ENCODE data around the gene ZNF423.

ZNF423 gene

DNA sequence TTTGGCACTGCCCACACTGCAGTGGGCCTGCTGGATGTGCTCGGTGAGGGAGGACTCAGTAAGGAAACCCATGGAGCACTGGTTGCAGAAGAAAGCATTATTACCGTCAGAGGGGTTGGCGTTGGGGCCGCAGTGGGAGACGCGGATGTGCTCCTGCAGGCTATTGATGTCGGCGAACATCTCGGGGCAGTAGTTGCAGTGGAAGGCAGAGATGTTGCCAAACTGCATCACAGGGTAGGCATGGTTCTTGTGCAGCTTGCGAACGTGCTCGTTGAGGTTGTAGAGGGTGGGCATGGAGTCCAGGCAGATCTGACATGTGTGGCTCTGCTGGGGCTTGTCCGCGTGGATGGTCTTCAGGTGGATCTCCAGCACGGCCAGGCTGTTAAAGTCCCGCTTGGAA lies 218.4 kb downstream of the ZNF423 start:
- no peak for DNase-seq

DNA sequence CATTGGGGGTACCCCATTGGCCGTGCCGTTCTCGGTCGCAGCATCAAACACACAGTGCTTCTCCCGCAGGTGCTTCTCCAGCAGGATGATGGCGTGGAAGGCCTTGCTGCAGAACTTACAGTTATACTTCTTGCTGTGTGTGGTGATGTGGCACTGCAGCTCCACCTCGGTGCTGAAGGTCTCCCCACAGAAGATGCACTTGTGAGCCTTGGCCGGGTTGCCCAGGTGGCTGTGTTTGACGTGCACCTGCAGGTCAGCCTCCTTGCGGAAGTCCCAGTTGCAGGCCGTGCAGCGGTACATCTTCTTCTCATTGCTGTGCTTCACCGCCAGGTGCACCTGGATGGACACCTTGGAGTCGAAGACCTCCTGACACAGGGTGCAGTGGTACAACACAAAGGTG lies 219.3 kb downstream of the ZNF423 start:
- DNase-seq = no peak

DNA sequence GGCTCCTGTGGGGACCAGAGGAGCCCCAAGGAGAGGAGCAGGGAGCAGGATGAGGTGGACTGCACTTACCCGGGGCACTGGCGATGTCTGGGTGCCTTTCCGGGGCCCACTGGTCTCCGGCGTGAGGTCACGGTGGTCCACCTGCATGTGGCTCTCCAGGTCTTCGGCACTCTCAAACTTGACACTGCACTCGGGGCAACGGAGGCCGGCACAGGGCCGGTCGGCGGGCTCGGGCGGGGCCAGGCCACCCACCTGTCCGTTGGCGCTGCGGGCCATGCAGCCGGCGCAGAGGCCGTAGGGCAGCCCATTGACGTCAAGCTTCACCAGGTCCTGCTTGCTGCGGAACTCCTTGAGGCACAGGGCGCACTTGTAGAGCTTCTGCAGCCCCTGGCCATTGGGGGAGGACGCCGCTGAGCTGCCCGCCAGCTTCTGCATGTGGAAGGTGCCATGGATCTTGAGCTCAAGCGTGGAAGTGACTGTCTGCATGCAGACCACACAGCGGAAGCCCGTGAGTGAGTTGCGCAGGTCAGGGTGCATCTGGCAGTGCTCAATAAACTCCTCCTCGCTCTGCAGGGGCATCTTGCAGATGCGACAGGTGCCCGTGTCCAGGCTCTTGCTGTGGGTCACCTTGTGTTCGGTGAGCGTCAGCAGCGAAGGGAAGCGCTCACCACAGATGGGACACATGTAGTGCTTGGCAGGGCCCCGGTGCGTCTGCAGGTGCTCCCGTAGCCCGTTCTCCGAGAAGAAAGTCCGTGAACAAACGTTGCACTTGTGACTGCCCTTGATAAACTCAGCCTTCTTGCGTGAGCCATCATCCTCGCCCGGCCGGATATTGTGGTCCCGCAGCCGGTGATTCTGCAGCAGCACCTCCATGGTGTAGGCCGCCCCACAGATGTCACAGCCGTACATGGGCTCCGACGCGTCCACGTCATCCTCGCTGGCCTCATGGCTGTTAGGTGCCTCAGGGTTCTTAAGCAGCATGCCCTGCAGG lies 220.0 kb downstream of the ZNF423 start:
- DNase-seq = no peak

DNA sequence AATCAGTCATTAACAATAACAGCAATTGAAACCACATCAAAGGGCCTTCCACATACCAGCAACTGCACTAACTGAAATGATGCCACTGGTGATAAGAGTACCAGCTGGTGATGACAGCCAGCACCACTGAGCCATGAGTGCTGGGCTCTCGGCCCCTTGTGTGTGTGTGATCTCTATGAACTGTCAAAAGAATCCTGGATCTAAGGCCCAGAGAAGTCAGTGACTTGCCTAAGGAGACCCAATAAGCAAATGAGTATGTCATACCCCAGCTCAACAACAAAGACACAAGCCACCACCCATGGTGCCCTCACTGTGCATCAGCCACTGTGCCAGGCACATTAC lies 220.9 kb downstream of the ZNF423 start:
- no peak for DNase-seq

DNA sequence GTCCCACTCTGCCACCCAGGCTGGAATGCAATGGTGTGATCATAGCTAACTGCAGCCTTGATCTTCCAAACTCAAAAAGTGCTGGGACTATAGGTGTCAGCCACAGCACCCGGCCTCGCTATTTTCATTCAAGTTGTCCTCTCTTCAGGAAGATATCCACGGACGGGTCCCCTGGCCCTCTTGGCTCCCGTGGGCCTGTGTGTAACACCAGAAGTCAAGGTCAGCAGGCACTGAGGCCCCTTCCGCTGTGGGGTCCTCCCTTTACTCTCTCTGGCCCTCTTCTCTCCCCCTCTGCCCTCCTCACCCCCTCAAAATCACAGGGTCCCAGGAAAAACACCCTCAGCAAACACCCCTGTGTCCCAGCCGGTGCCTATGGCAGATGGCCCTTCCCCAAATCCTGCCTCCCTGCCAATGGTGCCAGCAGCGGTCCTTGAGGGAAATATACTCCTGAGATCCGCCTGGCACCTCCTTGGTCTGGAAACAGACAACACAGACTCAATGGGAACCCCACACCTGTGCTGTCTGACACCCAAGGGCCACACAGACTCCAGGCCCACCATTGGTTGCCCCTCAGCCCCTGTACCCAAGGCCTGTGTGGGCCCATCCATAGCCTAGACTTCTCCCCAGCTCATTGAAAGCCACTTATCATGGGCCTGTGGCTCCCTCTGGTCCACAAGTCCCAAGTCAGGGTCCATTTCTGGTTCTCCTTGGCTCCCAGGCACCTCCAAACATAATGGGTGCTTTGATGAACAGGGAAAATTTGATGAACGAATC lies 221.5 kb downstream of the ZNF423 start:
- DNase-seq = no peak

DNA sequence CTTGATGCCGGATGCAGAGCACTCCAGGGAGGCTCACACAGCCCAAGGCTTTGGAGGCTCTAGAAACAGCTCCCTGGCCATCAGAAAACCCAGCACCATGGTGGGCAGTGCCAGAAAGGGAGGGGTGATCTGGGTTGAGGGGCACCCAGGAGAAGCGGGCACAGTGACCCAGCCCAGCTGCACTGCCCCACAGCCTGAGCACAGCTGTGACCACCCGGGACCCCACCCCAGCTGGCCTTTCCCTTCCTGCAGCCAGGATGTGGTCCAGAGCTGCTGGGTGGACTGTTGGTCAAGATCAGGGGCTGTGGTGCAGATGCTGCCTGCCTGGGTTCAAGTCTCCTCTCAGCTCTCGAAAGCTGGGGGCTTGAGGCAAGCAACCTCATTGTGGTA lies 223.1 kb downstream of the ZNF423 start:
- no peak for DNase-seq

DNA sequence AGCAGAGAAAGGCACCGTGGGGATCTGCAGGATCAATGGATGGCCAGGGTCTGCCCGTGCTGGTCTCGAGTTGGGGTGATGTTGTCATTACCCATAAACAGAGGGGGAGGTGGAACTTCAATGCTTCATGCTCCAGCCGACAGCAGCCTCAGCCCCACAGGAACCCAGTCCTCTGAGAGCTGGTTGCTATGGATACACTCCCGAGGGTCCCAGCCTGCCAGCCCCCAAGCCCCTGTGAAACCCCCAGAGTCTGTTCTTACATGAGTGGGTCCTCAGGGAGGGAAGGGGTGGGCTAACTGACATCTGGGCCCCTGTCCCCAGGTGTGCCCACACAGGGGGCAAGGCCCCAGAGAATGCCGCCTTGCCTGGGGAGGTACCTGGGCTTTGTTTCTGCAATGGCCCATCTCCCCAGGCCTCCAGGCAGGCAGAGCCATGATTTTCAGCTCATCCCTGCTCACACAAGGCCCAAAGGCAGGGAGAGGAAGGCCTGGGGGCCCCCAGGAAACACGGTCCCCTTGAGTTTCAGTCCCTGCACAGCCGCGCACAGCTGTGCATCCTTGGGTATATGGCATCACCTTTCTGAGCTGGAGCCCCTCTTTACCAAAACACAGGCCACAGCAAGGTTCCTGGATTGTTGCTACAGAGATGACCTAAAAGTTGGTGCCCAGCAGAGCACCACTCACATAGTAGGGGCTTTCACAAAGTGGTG lies 223.7 kb downstream of the ZNF423 start:
- no peak for DNase-seq

DNA sequence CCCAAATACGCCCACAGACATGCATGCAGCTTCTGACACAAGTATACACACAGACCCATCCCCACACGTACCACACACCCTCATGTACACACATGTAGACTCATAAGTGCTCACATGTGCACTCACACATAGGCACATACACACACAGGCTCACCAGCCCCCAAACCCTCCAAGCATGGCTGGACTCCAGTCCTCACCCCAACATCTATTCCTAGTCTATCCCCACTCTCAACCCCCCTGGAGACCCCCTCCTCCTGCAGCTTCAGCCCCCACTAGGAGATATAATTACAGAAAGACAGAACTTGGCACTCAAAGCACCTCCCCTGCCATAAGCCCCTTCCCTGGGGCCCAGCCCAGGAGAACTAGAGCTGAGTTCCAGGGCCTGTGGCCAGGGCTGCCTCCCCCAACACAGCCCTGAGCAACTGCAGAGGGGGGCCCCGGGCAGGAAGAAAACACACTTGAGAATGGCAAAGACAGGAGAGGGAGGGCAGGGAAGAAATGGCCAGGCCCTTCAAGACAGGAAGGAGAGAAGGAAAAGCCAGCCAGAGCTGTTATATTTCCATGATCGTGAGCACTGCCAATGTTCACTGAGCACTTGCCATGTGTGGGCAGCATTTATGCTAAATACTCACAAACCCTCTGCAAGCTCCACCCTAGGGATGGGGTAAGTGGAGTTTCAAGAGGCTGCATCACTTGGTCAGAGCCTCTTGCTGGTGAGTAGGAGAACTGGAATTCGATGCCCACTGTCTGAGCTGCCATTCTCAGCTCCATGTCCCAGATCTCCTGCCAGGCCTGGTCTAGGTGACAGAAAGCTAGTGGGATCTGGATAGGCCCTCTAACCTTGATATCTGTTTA lies 224.5 kb downstream of the ZNF423 start:
- DNase-seq = no peak

DNA sequence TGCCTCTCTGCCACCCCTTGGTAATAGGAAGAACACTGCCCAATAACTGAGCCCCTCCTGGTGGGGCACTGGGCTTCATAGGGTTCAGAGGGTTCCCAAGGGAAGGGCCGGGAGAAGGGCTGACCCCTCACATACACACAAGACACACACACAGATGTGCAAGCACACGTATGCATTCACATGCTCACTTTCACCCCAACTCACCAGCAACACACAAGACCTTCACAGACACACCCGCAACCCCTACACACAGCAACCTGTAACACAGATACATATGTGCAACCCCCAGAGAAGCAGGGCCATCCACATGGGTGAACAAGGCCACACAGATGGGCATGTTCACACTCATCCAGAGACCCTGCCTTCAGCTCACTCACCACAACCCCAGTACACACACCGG lies 225.1 kb downstream of the ZNF423 start:
- DNase-seq = no peak

DNA sequence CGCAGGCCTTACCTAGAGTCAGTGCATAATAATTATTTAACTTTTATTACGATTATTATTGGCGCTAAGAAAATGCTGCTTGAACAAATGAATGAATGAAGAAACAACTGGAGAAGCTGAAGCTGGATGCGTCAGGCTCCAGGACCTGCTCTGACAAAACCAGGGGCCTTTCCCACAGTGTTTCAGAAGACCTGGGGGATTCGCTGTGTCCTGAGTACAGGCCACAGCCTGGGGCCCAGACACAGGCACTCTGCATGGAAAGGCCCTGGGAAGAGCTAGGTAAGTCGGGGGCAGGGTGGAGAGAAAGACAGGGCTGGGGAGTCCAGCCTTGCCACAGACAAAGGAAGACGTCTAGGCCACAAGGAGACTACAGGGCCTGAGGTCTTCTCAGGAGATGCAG lies 226.1 kb downstream of the ZNF423 start:
- DNase-seq = no peak

DNA sequence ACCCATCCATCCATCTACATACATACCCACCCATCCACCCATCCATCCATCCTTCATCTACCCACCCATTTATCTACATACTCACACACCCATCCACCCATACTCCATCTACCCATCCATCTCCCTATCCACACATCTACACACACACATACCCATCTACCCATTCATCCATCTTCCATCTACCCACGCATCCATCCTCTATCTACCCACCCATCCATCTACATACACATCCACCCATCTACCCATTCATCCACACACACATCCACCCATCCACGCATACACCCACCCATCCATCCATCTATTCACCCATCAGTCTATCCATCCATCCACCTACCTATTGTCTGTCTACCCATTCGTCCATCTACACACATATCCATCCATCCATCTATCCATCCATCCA lies 227.8 kb downstream of the ZNF423 start:
- DNase-seq = no peak

DNA sequence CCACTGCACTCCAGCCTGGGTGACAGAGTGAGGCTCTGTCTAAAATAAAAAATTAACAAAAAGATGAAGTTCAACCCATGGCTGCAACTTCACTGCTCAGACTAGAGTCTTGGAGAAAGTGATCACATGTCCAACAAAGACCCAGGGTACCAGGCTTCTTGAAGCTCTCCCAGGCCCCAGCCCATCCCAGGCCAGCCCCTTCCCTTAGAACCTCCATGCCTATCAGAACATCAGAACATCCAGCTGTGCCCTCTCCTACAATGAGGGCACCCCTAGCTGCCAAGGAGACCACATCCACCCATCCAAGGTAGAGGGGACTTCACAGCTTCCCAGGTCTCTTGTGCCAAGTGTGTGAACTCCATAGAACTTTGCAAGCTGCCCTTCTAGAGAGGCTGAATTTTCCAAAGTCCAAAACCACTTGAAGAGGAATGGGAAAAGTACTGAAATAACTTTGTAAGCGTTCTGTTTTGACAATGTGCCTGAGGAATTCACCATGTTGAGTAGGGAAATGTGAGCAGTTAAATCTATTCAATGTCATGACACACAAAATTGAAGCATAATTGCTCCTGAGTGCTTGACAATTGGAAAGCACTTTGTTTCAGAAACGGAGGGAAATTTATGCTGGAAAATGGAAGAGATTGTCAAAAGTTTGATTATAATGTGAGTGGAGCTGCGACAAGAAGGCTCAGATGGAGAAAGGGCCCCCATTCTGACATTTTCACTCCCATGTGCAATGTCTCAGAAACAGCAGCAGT lies 230.4 kb downstream of the ZNF423 start:
- no peak for DNase-seq

DNA sequence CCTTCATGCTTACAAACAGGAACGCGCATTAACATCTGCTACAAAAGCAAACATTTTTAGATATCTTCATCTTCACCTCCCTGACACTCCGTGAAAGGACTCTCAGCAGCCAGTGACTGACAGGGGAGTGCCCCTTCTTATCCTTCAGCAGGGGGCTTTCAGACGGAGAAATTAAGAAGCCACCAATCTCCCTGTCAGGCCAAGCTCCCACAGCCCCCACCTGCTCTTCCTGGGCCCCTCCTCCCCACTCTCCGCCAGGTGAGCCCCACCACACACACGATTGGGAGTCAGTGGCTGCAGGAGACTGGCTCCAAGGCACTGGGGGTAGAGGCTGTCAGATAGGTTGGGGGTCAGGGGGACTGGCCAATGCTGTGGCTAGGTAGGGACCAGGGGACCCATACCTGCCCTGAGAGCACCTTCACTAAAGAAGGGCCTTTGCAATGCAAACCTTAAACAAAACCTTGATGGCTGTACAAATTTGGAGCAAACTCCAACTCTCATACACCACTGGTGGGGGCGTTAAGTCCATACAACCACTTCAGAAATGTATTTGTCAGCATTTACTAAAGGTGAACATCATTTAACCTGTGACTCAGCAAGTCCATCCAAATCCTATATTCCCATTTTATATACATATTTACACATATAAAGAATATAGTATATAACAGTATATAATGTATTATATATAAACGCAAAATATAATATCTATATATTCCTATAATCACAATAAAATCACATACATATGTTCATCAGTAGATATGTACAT lies 232.2 kb downstream of the ZNF423 start:
- DNase-seq = no peak

DNA sequence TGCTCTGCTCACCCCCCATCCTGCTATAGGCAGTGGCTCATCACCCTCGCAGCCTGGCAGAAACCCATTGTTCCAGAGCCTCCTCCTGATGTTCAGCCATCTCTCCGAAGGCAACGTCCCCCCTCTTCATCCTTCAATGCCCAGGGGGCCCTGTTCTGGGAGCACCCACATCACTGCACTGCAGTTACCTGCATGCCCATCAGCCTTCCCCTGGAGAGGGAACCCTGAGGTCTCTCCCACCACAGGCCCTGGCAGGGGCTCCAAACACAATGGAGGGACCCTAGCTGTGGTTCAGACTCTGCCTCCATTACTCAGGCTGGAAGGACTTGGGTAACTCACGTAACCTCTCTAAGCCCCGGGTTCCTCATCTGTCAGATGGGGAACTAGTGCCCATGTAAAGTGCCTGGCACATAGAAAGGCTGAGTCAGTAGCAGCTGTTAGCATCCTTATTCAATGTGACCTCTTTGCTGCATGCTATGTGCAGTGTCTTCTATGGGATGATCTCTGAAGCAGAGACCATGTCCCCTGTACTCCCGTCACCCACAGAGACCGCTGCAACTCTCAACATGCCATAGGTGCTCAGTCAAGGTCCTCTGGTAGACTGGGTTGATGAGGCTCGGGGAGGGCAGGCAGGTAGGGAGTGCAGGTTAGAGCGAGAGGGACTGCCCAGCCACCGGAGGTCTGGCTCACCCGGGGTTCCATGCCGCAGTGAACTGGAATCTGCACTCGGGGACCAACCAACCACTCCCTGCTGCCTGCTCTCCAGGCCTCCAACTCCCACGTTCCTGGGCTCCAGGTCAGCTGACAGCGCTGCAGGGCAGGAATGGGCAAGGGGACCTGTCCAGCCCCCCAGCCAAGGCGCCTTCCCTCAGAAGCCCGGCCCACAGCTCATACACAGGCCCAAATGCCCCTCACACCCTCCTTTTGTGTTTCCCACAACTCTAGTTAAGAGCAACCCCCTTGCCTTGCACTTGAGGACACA lies 233.2 kb downstream of the ZNF423 start:
- DNase-seq = no peak

DNA sequence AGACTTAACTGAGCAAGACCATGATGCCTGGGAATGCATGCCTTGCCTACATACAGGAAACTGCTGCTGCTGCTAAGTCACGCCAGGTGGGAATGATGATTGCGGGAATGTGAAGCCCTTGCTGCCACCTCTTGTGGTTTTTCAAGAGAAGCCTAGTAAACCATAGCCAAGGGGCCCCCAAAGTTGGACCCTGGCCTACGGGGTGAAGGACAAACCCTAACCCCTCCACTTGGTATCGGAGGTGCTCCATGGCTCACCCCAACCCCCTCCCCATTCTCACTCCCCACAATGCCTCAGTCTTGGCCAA lies 233.9 kb downstream of the ZNF423 start:
- no peak for DNase-seq

DNA sequence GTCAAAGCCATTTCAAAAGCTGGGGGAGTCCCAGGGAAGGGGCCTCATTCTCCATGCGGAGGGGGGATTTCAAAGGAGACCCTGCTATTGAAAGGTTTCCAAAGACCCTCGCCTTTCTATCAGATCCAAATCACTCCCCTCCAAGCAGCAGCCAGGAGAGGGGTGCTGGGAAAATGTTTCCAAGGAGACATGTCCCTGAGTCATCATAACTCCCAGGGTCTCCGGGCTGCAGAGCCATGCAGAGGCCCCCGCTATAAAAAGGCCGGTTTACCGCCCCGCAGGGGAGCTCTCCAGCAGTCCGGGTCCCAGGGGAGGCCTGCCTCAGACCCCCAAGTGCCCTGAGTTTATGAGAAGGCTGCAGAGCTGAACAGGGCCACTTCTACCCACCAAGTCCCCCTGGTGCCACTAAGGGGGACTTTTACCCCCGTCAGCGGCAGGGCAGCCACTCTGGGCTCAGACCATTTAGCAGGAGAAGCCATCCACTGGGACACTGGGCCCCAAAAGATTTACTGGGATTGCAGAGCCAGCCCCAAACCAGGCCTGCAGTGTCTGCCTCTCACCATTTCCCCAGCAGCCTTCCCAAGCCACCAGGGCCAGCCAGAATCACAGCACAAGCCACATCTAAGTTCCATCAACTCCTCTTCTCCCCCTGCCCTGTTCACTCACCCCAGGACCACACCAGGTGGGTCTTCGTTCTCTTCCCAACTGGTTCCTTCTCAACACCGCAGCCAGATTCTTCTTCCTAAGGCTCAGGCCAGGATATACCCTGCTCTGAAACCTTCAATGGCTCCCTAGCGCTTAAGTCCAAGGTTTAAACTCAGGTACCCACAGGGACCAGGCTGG lies 234.4 kb downstream of the ZNF423 start:
- DNase-seq = no peak

DNA sequence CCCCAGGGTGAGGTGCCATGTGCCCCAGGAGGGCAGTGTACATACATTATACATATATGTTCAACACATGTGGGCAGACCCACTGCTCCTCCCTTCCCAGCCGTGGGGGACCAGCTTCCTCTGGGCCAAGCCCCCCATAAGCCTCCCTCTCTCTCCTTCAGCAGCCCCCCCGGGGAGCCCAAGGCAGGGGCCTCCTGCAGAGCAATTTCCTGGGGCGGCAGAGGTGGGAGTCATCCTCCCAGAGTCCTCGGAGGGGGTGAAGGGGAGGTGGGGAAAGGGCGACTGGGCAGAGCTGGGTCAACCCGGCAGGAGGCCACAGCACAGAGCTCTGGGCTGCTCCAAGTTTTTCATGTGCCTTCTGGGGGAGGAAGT lies 235.1 kb downstream of the ZNF423 start:
- no peak for DNase-seq

DNA sequence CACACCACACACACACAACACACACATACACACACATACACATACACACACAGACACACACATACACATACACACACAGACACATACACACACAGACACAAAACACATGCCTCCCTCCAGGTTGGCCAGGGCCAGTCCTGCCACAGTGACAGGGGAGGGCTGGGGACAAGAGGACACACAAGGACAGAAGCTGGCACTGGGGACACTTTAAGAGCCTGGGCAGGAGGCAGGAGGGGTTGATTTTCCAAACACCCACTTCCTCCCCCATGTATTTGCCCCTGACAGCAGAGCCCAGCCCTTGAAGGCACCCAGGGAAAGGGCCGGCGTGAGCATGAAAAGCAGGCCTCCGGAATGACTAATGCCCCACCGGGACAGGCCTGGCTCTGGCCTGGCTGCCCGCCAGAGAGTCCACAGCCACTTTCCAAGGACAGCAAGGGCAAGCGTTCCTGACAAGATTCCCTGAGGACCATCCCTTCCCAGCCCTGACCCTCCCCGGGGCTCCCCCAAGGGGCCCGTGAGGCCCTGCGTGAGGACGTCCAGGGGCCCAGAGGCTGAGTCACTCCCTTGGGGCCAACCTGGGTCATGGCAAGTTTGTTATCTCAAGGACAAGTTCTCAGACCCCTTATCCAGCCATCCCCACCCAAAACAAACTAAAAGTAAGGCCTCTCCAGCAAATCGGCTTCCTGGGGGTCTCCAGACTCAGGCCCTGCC lies 235.6 kb downstream of the ZNF423 start:
- DNase-seq = no peak

DNA sequence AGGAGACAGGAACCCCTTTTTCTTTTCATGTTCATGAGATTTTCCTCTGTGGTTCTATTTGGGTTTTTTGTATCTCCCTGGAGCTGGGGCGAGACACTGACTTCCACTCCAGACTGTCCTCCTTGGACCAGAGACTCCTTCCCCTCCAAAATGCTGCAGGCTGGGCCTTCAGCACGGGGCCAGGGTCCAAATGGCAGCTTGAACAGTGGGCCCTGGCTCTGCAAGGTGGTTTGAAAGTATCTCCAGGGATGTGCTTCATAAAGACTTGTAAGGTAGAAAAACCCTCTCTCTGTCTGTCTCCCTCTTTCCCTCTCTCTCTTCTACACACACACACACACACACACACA lies 236.1 kb downstream of the ZNF423 start:
- no peak for DNase-seq
